ENCODE results near the gene TMPRSS11D.

Gene TMPRSS11D

DNA sequence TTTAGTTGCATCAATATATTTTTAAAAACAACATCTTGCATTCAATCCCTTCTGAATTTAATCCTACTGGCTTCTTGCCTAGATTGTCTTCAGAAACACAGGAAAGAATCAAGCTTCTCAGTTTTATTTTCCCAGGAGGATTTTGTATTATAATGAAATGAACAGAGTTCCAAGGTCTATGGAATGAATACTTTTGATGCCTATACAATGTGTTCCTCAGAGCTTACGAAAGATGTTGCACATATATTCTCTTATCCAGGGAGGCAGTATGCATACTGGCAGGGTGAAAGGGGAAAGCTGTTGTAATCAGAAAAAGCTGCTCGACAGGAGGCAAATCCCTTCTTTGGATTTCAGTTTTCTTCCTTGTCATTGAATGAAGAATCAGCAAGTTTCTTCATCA, 8.8 kb downstream of the TMPRSS11D start:
- no peak for DNase-seq
- Histone ChIP-seq H3K9me3 (ENCODE audit: control insufficient read depth, low read length) (no peaks in the 10 kb centered on the region), H3K36me3 (ENCODE audit: control insufficient read depth, insufficient read depth, low read length) (no peaks in the 10 kb centered on the region), H3K4me3 (ENCODE audit: insufficient read depth, low read depth, low read length, poor library complexity, severe bottlenecking) (no peak overlapping the region), H3K27me3 (replicated peaks; ENCODE audit: control insufficient read depth, insufficient read depth, low read length, poor library complexity, severe bottlenecking) (no peaks in the 10 kb centered on the region), H3K4me1 (ENCODE audit: control insufficient read depth, insufficient read depth, low read length, poor library complexity, severe bottlenecking) (no peaks in the 10 kb centered on the region), H3K27ac (ENCODE audit: insufficient read depth, low read length, poor library complexity, severe bottlenecking) (no peak overlapping the region)

DNA sequence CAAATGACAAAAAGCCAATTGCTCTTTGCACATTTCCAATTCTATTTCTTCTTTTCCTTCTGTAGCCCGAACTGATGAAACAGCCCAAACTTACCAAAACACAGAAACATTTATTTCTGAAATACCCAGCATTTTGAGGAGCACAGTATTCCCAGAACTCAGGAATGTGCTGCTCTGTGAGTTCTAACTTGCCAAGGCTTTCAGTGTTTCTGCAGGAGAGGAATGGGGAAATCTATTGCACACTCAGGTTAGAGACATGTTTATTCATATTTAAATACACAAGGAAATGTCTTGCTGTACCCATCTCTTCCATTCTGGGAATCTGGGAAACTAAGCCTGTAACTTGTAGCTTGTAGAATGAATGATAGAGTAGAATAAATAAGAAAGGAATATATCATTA, 10.7 kb downstream of the TMPRSS11D start:
- DNase-seq, result no peak
- H3K27ac ChIP-seq (ENCODE audit: insufficient read depth, low read length, poor library complexity, severe bottlenecking), result no peak overlapping the region
- no peak overlapping the region for H3K4me3 ChIP-seq (ENCODE audit: insufficient read depth, low read depth, low read length, poor library complexity, severe bottlenecking)

DNA sequence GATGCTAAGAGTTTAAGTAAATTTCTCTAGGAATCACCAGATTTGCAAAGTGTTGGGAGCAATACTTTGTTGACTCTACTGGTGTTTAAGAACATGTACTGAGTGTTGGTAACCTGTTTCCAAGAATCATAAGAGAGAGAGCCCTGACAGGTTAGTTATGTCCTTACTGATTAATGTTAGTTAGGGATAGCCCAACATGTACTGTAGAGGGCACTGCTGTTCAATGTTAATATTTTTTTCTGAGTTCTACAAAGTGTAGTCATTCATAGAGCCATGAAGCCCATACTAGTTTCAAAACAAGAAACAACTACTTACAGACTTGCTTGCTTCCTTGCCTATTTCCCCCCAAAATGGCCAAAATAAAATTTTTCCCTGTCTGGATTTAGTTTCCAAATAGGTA, 11.9 kb downstream of the TMPRSS11D start:
- Histone ChIP-seq H3K4me3 (ENCODE audit: insufficient read depth, low read depth, low read length, poor library complexity, severe bottlenecking) (no peak overlapping the region), H3K27me3 (replicated peaks; ENCODE audit: control insufficient read depth, insufficient read depth, low read length, poor library complexity, severe bottlenecking) (no peaks in the 10 kb centered on the region), H3K36me3 (ENCODE audit: control insufficient read depth, insufficient read depth, low read length) (no peaks in the 10 kb centered on the region), H3K9me3 (ENCODE audit: control insufficient read depth, low read length) (no peaks in the 10 kb centered on the region), H3K4me1 (ENCODE audit: control insufficient read depth, insufficient read depth, low read length, poor library complexity, severe bottlenecking) (no peaks in the 10 kb centered on the region), H3K27ac (ENCODE audit: insufficient read depth, low read length, poor library complexity, severe bottlenecking) (no peak overlapping the region)
- DNase-seq, result no peak

More for the DNA sequence above, 10.7 kb downstream of the TMPRSS11D start:
- H3K36me3 ChIP-seq (ENCODE audit: control insufficient read depth, insufficient read depth, low read length), result no peaks in the 10 kb centered on the region
- no peaks in the 10 kb centered on the region for H3K27me3 ChIP-seq (replicated peaks; ENCODE audit: control insufficient read depth, insufficient read depth, low read length, poor library complexity, severe bottlenecking)
- no peaks in the 10 kb centered on the region for H3K9me3 ChIP-seq (ENCODE audit: control insufficient read depth, low read length)
- H3K4me1 ChIP-seq (ENCODE audit: control insufficient read depth, insufficient read depth, low read length, poor library complexity, severe bottlenecking), result no peaks in the 10 kb centered on the region

DNA sequence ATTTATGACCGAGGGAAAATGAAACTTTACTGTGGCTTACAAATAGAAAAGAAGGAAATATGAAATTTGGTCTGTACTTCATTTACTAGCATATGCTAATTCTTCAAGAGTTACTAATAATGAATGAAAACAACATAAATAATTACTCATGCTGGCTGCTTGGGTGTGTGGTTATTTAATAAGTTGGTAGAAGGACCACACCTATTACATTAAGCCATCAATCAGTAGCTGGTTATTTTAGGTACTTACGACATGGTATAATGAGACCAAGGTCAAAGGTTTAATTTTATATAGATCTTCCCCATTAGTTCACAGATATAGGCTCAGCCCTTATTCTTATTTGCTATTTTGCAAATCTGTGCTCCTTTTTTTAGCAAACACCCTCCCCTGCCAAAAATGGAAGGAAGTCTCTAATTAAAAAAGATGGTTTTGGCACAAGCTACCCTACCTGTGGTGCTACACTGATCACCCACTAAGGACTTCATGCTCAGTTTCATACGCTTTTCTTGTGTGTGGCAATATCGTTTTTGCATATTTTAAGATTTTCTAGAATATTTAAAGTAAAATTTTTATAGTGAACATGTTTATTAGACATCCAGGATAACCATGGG, 14.1 kb downstream of the TMPRSS11D start:
- no peaks in the 10 kb centered on the region for H3K36me3 ChIP-seq (ENCODE audit: control insufficient read depth, insufficient read depth, low read length)
- H3K27ac ChIP-seq (ENCODE audit: insufficient read depth, low read length, poor library complexity, severe bottlenecking), result no peak overlapping the region
- H3K27me3 ChIP-seq (replicated peaks; ENCODE audit: control insufficient read depth, insufficient read depth, low read length, poor library complexity, severe bottlenecking), result no peaks in the 10 kb centered on the region
- DNase-seq, result no peak
- no peak overlapping the region for H3K4me3 ChIP-seq (ENCODE audit: insufficient read depth, low read depth, low read length, poor library complexity, severe bottlenecking)
- no peaks in the 10 kb centered on the region for H3K9me3 ChIP-seq (ENCODE audit: control insufficient read depth, low read length)
- H3K4me1 ChIP-seq (ENCODE audit: control insufficient read depth, insufficient read depth, low read length, poor library complexity, severe bottlenecking), result no peaks in the 10 kb centered on the region

DNA sequence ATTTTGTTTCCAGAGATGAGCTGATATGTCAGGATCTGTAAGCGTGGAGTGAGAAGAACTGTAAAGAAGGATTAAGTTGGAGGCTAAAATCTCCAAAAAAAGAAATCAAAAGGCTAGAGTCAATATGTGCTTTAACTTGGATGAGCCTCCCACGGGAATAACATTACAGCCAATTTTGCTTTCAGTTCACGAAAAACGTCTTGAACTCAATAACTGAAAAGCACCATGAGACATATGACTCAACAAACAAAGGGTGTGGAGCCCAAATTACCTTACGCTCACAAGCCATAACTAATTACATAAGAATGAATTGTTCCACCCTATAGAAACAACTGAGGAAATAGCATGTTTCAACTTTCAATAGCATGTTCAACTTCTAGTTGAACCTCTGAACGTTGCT, 22.3 kb downstream of the TMPRSS11D start:
- DNase-seq, result no peak

DNA sequence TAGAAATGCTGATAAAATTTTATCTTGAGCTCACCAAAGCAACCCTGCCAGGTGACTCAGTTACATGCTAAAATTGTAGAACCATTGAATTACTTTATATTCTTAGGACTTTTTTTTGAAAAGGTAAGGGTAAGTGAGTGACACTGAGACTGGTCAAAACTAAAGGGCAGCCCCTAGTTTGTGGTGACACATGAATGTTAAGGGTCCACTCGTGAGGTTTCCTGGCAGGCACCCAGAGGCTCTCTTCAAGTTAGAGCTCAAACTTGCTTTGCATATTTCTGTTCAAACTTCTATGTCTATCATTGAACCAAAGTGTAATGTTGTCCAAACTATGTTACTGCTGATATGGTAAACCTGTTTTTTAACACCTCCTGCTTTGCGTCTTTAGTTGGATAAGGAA, 30.5 kb downstream of the TMPRSS11D start:
- no peaks in the 10 kb centered on the region for H3K36me3 ChIP-seq (ENCODE audit: control insufficient read depth, insufficient read depth, low read length)
- no peaks in the 10 kb centered on the region for H3K27me3 ChIP-seq (replicated peaks; ENCODE audit: control insufficient read depth, insufficient read depth, low read length, poor library complexity, severe bottlenecking)
- H3K4me1 ChIP-seq (ENCODE audit: control insufficient read depth, insufficient read depth, low read length, poor library complexity, severe bottlenecking), result no peaks in the 10 kb centered on the region
- DNase-seq, result no peak
- no peaks in the 10 kb centered on the region for H3K9me3 ChIP-seq (ENCODE audit: control insufficient read depth, low read length)
- no peak overlapping the region for H3K4me3 ChIP-seq (ENCODE audit: insufficient read depth, low read depth, low read length, poor library complexity, severe bottlenecking)
- no peak overlapping the region for H3K27ac ChIP-seq (ENCODE audit: insufficient read depth, low read length, poor library complexity, severe bottlenecking)

More for the DNA sequence above, 22.3 kb downstream of the TMPRSS11D start:
- H3K4me3 ChIP-seq (ENCODE audit: insufficient read depth, low read depth, low read length, poor library complexity, severe bottlenecking), result no peak overlapping the region
- no peak overlapping the region for H3K27ac ChIP-seq (ENCODE audit: insufficient read depth, low read length, poor library complexity, severe bottlenecking)
- no peaks in the 10 kb centered on the region for H3K9me3 ChIP-seq (ENCODE audit: control insufficient read depth, low read length)
- no peaks in the 10 kb centered on the region for H3K4me1 ChIP-seq (ENCODE audit: control insufficient read depth, insufficient read depth, low read length, poor library complexity, severe bottlenecking)
- H3K36me3 ChIP-seq (ENCODE audit: control insufficient read depth, insufficient read depth, low read length), result no peaks in the 10 kb centered on the region
- H3K27me3 ChIP-seq (replicated peaks; ENCODE audit: control insufficient read depth, insufficient read depth, low read length, poor library complexity, severe bottlenecking), result no peaks in the 10 kb centered on the region

DNA sequence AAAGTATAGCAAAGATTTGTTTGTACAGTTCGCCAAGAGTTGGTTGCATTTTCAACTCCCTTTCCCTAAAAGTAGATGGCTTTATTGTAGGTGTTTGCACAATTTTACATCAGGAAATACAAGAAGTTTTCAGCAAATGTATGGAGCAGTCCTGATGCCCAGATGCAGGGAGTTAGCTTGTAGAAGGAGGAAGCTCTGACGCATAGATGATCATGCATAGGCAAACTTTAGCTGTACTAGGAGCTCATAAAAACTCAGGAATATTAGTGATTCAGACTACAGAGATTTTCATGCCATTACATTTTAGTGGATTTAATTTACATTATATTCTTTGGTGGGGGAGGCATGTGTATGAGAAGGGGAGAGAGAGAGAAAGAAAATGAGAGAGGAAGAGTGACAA, 62.9 kb downstream of the TMPRSS11D start:
- DNase-seq, result no peak

DNA sequence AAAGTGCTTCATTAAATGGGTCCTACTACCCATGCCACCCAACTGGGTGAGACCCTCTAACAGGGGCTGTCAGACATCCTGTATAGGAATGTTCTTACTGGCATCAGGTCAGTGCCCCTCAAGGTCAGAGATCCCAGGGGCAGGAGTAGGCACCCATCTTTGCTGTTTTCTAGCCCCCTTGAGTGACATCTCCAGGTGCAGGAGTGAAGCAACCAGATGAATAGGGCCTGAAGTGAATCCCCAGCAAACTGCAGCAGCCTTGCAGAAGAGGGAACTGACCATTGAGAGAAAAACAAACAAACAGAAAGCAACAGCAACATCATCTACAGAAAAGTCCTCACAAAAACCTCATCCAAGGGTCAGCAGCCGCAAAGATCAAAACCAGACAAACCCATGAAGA, 73.8 kb downstream of the TMPRSS11D start:
- no peak for DNase-seq
- Histone ChIP-seq H3K36me3 (ENCODE audit: control insufficient read depth, insufficient read depth, low read length) (no peaks in the 10 kb centered on the region), H3K4me3 (ENCODE audit: insufficient read depth, low read depth, low read length, poor library complexity, severe bottlenecking) (no peak overlapping the region), H3K4me1 (ENCODE audit: control insufficient read depth, insufficient read depth, low read length, poor library complexity, severe bottlenecking) (no peaks in the 10 kb centered on the region), H3K27ac (ENCODE audit: insufficient read depth, low read length, poor library complexity, severe bottlenecking) (no peak overlapping the region), H3K9me3 (ENCODE audit: control insufficient read depth, low read length) (no peaks in the 10 kb centered on the region), H3K27me3 (replicated peaks; ENCODE audit: control insufficient read depth, insufficient read depth, low read length, poor library complexity, severe bottlenecking) (no peaks in the 10 kb centered on the region)

More for the DNA sequence above, 62.9 kb downstream of the TMPRSS11D start:
- Histone ChIP-seq H3K9me3 (ENCODE audit: control insufficient read depth, low read length) (no peaks in the 10 kb centered on the region), H3K27me3 (replicated peaks; ENCODE audit: control insufficient read depth, insufficient read depth, low read length, poor library complexity, severe bottlenecking) (no peaks in the 10 kb centered on the region), H3K36me3 (ENCODE audit: control insufficient read depth, insufficient read depth, low read length) (no peaks in the 10 kb centered on the region), H3K27ac (ENCODE audit: insufficient read depth, low read length, poor library complexity, severe bottlenecking) (no peak overlapping the region), H3K4me1 (ENCODE audit: control insufficient read depth, insufficient read depth, low read length, poor library complexity, severe bottlenecking) (no peaks in the 10 kb centered on the region), H3K4me3 (ENCODE audit: insufficient read depth, low read depth, low read length, poor library complexity, severe bottlenecking) (no peak overlapping the region)

DNA sequence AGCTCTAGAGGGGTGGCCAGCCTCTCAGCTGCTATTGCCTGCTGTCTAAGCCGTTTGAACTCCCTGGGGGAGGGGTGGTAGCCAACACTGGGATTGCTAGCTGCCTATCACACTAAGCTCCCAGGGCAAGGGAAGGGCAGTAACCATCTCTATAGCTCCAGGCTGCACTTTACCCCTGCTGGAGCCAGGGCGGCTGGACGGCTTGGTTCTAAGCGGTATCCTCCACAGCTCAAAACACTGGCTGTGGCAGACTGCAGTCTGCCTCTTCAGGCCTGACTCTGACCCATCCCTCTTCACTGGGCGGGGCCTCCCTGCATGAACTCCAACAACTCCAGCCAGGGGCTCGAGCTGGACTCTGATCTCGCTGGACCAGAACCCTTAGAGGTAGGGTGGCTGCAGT, 74.3 kb downstream of the TMPRSS11D start:
- no peaks in the 10 kb centered on the region for H3K27me3 ChIP-seq (replicated peaks; ENCODE audit: control insufficient read depth, insufficient read depth, low read length, poor library complexity, severe bottlenecking)
- H3K4me1 ChIP-seq (ENCODE audit: control insufficient read depth, insufficient read depth, low read length, poor library complexity, severe bottlenecking), result no peaks in the 10 kb centered on the region
- no peaks in the 10 kb centered on the region for H3K9me3 ChIP-seq (ENCODE audit: control insufficient read depth, low read length)
- DNase-seq, result no peak
- H3K36me3 ChIP-seq (ENCODE audit: control insufficient read depth, insufficient read depth, low read length), result no peaks in the 10 kb centered on the region
- H3K27ac ChIP-seq (ENCODE audit: insufficient read depth, low read length, poor library complexity, severe bottlenecking), result no peak overlapping the region
- no peak overlapping the region for H3K4me3 ChIP-seq (ENCODE audit: insufficient read depth, low read depth, low read length, poor library complexity, severe bottlenecking)

DNA sequence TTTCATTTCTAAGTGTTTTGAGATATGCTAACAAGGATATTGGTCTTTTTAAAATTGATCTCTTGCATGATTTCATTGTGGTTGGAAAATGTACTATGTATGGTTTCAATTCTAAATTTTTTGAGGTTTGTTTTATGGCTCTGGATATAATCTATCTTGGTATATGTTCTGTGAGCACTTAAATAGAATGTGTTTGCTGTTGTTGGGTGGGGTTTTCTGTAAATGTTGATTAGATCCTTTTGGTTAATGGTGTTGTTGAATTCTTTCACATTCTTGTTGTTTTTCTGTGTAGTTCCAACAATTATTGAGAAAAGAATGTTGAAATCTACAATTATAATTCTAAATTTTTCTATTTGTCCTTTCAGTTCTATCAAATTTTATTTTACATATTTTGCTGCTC, 87.0 kb downstream of the TMPRSS11D start:
- H3K36me3 ChIP-seq (ENCODE audit: control insufficient read depth, insufficient read depth, low read length), result no peaks in the 10 kb centered on the region
- H3K27ac ChIP-seq (ENCODE audit: insufficient read depth, low read length, poor library complexity, severe bottlenecking), result no peak overlapping the region
- no peak for DNase-seq
- H3K4me3 ChIP-seq (ENCODE audit: insufficient read depth, low read depth, low read length, poor library complexity, severe bottlenecking), result no peak overlapping the region
- no peaks in the 10 kb centered on the region for H3K4me1 ChIP-seq (ENCODE audit: control insufficient read depth, insufficient read depth, low read length, poor library complexity, severe bottlenecking)
- H3K9me3 ChIP-seq (ENCODE audit: control insufficient read depth, low read length), result no peaks in the 10 kb centered on the region
- no peaks in the 10 kb centered on the region for H3K27me3 ChIP-seq (replicated peaks; ENCODE audit: control insufficient read depth, insufficient read depth, low read length, poor library complexity, severe bottlenecking)
